ENCODE results near the gene ADTRP. TPM values are rescaled to one million over a fixed set of nuclear protein-coding genes. Genes with fewer than 3 reads are reported as not detected.
"Not testable (repeated sequence)": the region's sequence is repeated elsewhere in the genome, so short reads cannot be mapped to it uniquely, and the experiment has no call there.

The ADTRP gene
- total RNA-seq, 4 donors from 2014 or later: not detected

- WGBS, 2 donors: 90 to 95% methylated on average over 13 of the region's 13 CpGs
- Histone ChIP-seq H3K4me1 (peaks cover 0 to 14% (median 13%) of the 10 kb centered on the region in 4 donors), H3K9me3 (no peaks in the 10 kb centered on the region), H3K4me3 (no peak overlapping the region), H3K27me3 (no peaks in the 10 kb centered on the region), H3K36me3 (no peaks in the 10 kb centered on the region), H3K27ac (no peak overlapping the region)
- no peak for DNase-seq (ENCODE audit: low spot score in 2 of 2)
- TF ChIP-seq POLR2A (IDR thresholded peaks at IDR 0.05): no peak
- no peak for TF ChIP-seq EP300 (IDR thresholded peaks at IDR 0.05)
- TF ChIP-seq, protein P1, sequence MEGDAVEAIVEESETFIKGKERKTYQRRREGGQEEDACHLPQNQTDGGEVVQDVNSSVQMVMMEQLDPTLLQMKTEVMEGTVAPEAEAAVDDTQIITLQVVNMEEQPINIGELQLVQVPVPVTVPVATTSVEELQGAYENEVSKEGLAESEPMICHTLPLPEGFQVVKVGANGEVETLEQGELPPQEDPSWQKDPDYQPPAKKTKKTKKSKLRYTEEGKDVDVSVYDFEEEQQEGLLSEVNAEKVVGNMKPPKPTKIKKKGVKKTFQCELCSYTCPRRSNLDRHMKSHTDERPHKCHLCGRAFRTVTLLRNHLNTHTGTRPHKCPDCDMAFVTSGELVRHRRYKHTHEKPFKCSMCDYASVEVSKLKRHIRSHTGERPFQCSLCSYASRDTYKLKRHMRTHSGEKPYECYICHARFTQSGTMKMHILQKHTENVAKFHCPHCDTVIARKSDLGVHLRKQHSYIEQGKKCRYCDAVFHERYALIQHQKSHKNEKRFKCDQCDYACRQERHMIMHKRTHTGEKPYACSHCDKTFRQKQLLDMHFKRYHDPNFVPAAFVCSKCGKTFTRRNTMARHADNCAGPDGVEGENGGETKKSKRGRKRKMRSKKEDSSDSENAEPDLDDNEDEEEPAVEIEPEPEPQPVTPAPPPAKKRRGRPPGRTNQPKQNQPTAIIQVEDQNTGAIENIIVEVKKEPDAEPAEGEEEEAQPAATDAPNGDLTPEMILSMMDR (IDR thresholded peaks at IDR 0.05): no peak
Measured at GRCh38 chr6:11805259-11806053, 26.9 kb upstream of the ADTRP start.

GRCh38 chr6:11804701-11805100, 26.1 kb upstream of the ADTRP start:
- Histone ChIP-seq H3K4me3 (no peak overlapping the region), H3K27me3 (no peaks in the 10 kb centered on the region), H3K9me3 (no peaks in the 10 kb centered on the region), H3K36me3 (no peaks in the 10 kb centered on the region), H3K4me1 (peaks cover 0 to 7% (median 6%) of the 10 kb centered on the region in 4 donors), H3K27ac (no peak overlapping the region)
- TF ChIP-seq EP300 (IDR thresholded peaks at IDR 0.05): no peak
- no peak for TF ChIP-seq POLR2A (IDR thresholded peaks at IDR 0.05)
- TF ChIP-seq, protein P1 (IDR thresholded peaks at IDR 0.05): no peak
- DNase-seq (ENCODE audit: low spot score in 2 of 2): no peak
- 69 to 75% methylated on average over 3 of the region's 3 CpGs for WGBS, 2 donors

- Histone ChIP-seq H3K9me3 (no peaks in the 10 kb centered on the region), H3K4me3 (no peak overlapping the region), H3K4me1 (peaks cover 0 to 3% (median under 1%) of the 10 kb centered on the region in 4 donors), H3K27ac (no peak overlapping the region), H3K36me3 (no peaks in the 10 kb centered on the region), H3K27me3 (no peaks in the 10 kb centered on the region)
- 58 to 60% methylated on average over 6 of the region's 6 CpGs for WGBS, 2 donors
- no peak for DNase-seq (ENCODE audit: low spot score in 2 of 2)
- no peak for TF ChIP-seq EP300 (IDR thresholded peaks at IDR 0.05)
- TF ChIP-seq, protein P1 (IDR thresholded peaks at IDR 0.05): no peak
- TF ChIP-seq POLR2A (IDR thresholded peaks at IDR 0.05): no peak
Measured at GRCh38 chr6:11804135-11804534, 25.5 kb upstream of the ADTRP start.

GRCh38 chr6:11803591-11803971, 25.0 kb upstream of the ADTRP start:
- Histone ChIP-seq H3K9me3 (no peaks in the 10 kb centered on the region), H3K4me1 (peaks cover 0 to 3% (median 0%) of the 10 kb centered on the region in 4 donors), H3K27ac (no peak overlapping the region), H3K27me3 (no peaks in the 10 kb centered on the region), H3K4me3 (no peak overlapping the region), H3K36me3 (no peaks in the 10 kb centered on the region)
- TF ChIP-seq EP300 (IDR thresholded peaks at IDR 0.05) (no peak), POLR2A (IDR thresholded peaks at IDR 0.05) (no peak)
- TF ChIP-seq, protein P1 (IDR thresholded peaks at IDR 0.05): no peak
- DNase-seq (ENCODE audit: low spot score in 2 of 2): no peak
- whole genome bisulfite sequencing, 2 donors: 75 to 78% methylated on average over 2 of the region's 2 CpGs

DNA sequence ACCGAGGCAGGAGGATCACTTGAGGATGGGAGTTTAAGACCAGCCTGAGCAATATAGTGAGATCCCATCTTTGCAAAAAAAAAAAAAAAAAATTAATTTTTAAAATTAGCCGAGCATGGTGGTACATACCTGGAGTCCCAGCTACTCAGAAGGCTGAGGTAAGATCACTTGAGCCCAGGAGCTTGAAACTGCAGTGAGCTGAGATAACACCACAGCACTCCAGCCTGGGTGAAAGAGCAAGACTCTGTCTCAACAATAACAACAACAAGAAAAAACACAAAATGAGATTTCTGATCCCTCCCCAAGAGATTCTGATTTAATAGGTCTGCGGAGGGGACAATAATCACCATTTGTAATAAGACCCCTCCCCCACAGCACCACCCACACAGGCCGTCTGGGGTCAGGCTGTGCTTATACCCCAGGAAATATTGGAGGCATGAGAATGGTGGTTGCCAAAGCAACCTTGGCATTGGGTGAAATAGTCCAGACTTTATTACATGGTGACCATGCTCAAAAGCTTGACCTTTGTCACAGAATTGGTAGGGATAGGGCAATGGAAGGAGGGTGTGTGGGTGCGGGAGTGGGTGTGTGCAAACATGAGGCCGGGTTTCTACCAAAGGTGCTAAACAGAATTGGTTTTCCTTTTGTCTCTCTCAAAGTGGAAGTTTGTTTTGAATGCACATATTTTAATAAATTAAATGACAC, 24.4 kb upstream of the ADTRP start:
- Histone ChIP-seq H3K27me3 (no peaks in the 10 kb centered on the region), H3K4me1 (peaks cover 0 to 3% (median 0%) of the 10 kb centered on the region in 4 donors), H3K27ac (no peak overlapping the region), H3K4me3 (no peak overlapping the region), H3K9me3 (no peaks in the 10 kb centered on the region), H3K36me3 (no peaks in the 10 kb centered on the region)
- TF ChIP-seq POLR2A (IDR thresholded peaks at IDR 0.05): no peak
- TF ChIP-seq, protein P1 (IDR thresholded peaks at IDR 0.05): no peak
- TF ChIP-seq EP300 (IDR thresholded peaks at IDR 0.05): no peak
- WGBS, 2 donors: 67 to 68% methylated on average over 6 of the region's 6 CpGs
- DNase-seq (ENCODE audit: low spot score in 2 of 2): no peak

GRCh38 chr6:11800531-11800930, 21.9 kb upstream of the ADTRP start:
- 45 to 50% methylated on average over 1 of the region's 1 CpG for WGBS, 2 donors
- not testable (repeated sequence) for DNase-seq (ENCODE audit: low spot score in 2 of 2)

More at GRCh38 chr6:11800531-11800930, 21.9 kb upstream of the ADTRP start:
- H3K27ac ChIP-seq, H3K4me3 ChIP-seq, H3K9me3 ChIP-seq, H3K27me3 ChIP-seq, H3K36me3 ChIP-seq, H3K4me1 ChIP-seq: not testable (repeated sequence)

All from tibial nerve (tissue), 4 donors.